T-helper 1 cell treated with Interleukin-12 subunit alpha and Interleukin-12 subunit beta and Interleukin-4 antibody, amounts not matched to agents 30 μg/mL and 1 μg/mL, for 36 hours (primary cell): ENCODE results near the gene LHPP.

Source experiments
- H3K27ac Mint-ChIP-seq: one replicate; pipeline ENCODE4 v1.8.0; 2021; ENCODE audit warnings: mild to moderate bottlenecking, mixed read lengths
- H3K27me3 Mint-ChIP-seq: one replicate; pipeline ENCODE4 v1.8.0; 2021; ENCODE audit warnings: low read depth, mixed read lengths
- H3K36me3 Mint-ChIP-seq: one replicate; pipeline ENCODE4 v1.8.0; 2021; ENCODE audit warnings: low read depth, mixed read lengths
- H3K4me1 Mint-ChIP-seq: one replicate; pipeline ENCODE4 v1.8.0; 2021; ENCODE audit warnings: low read depth, mixed read lengths
- H3K4me3 Mint-ChIP-seq: one replicate; pipeline ENCODE4 v1.8.0; 2021; ENCODE audit warnings: mild to moderate bottlenecking, moderate library complexity, mixed read lengths
- H3K9me3 Mint-ChIP-seq: one replicate; pipeline ENCODE4 v1.8.0; 2021; ENCODE audit warnings: mixed read lengths

LHPP gene

DNA sequence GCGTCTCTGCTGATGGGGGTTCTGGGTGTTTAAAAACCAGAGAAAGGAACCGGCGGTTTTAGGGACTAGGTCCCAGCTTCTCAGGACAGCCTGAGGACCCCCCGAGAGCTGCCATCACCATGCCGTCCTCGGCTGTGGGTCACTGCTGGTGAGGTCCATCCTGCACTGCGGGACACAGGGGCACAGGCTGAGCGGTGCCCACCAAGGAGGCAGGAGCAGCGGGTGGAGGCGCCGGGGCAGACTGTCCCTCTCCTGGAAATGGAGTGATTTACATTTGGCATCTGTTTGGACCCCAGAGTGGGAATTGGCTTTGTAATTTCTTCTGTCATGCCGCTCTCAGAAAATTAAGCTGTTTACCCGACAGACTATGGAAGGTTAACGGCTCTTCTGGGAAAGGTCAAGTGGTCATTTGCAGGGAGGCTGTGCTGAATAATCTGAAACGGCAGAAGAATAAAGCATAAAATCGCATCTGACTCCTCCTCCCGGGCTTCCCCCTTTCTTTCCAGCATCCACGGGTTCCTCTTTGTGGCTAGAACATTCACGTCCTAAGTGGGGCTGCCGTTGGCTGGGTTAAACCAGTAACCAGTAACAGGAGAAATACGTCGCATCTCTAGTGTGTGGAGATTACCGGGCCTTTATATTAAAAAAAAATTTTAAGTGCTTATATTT is 31.7 kb downstream of the LHPP start:
- no peaks in the 10 kb centered on the region for H3K27me3 Mint-ChIP-seq
- H3K9me3 Mint-ChIP-seq, result peaks cover 2% of the 10 kb centered on the region
- no peak overlapping the region for H3K4me3 Mint-ChIP-seq
- peaks cover 9% of the 10 kb centered on the region for H3K4me1 Mint-ChIP-seq
- no peak overlapping the region for H3K27ac Mint-ChIP-seq
- peaks cover 1% of the 10 kb centered on the region for H3K36me3 Mint-ChIP-seq

DNA sequence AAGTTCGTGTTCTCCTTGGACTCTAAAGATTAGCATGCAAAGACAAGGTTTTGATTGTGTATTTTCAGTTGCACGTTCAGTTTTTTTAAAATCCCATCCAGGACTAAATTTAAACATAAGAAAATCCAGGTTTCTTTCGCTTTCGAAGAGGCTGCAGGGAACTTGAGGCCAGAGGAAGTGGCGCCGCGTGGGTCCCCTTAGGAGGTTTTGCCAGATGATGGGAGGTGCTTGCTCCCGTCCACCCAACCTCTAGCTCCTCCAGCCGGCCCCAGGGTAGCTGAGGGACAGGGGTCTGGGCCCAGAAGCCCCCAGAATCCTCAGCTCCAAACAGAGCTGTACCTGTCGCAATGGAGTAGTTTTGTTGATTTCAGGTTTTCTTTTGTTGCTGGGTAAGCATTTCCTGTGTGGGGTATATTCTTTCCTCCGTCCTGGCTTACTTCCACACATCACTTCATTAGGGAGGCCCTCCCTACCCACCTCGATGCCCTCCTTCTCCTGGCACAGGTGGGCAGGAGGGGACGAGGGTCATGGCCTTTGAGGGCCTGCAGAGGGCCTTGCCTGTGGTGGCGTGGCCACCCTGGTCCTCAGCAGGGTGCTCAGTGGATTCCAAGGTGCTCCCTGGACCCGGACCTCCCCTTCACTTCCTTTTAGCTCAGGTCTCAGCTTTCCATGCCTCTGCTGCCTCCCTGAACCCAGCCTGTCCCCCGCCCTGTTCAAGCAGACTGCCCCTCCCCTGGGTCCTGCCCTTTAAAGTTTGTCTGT is 32.6 kb downstream of the LHPP start:
- Mint-ChIP-seq H3K4me1 (peaks cover 9% of the 10 kb centered on the region), H3K27me3 (no peaks in the 10 kb centered on the region), H3K4me3 (peak overlapping the region; percentile 11), H3K9me3 (no peaks in the 10 kb centered on the region), H3K27ac (peak overlapping the region; percentile 80), H3K36me3 (peaks cover 1% of the 10 kb centered on the region)

DNA sequence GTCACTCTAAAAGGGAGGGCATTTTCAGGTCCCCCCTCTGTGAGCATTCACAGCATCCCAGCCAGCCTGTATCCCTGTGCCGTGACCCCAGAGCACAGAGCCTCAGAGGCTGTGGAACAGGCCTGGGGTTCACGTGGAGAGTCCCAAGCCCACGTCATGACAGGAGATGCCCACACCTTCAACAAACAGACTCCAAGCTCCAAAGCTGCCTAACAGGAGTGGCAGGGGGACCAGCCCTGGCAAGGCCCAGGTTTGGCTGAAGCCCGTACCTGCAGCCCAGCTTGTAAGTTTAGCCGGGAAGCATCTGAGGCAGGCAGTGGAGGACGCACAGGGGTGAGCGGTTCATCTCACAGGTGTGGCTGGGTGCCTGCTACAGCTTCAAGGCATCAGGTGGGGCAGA is 33.5 kb downstream of the LHPP start:
- Mint-ChIP-seq H3K9me3 (no peaks in the 10 kb centered on the region), H3K27ac (no peak overlapping the region), H3K4me1 (peaks cover 9% of the 10 kb centered on the region), H3K4me3 (no peak overlapping the region), H3K27me3 (no peaks in the 10 kb centered on the region), H3K36me3 (peaks cover 1% of the 10 kb centered on the region)

DNA sequence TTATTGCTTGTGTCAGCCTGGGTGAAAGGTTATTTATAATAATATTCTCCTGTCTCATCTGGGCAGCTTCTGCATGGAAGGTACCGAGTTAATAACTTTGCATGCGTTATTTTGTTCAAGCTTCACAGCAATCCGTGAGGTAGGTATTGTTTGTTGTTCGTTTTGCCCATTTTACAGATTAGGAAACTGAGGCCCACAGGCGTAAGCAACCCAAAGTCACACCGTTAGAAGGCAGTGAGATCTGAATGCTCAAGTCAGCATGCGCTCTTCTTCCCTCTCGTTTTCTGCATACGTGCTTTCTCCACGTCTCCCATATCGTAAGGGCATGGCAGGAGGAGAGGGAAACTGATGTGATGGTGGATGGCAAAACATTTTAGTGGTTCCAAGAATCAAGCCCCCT is 34.1 kb downstream of the LHPP start:
- no peak overlapping the region for H3K27ac Mint-ChIP-seq
- peaks cover 5% of the 10 kb centered on the region for H3K36me3 Mint-ChIP-seq
- H3K4me3 Mint-ChIP-seq, result no peak overlapping the region
- H3K27me3 Mint-ChIP-seq, result no peaks in the 10 kb centered on the region
- peaks cover 4% of the 10 kb centered on the region for H3K9me3 Mint-ChIP-seq
- peaks cover 9% of the 10 kb centered on the region for H3K4me1 Mint-ChIP-seq

DNA sequence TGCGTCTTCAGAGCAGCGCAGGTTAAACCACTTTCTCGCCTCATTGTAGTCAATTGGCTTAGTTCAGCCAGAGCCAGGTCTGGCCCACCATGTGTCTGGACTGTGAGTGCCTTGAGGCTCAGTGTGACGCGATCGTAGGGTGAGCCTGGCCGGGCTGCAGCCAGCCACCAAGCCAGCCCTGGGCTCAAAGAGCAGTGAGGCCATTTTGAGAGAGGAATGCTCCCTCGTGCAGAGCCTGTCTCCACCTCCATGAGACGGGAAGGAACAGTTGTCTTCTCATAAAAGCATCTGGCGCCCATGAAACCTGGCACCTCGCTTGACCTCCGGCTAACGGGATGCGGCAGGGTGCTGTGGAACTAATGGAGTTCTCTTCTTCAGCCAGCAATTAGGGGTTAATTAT is 34.5 kb downstream of the LHPP start:
- H3K4me1 Mint-ChIP-seq, result peaks cover 9% of the 10 kb centered on the region
- H3K4me3 Mint-ChIP-seq, result no peak overlapping the region
- no peaks in the 10 kb centered on the region for H3K27me3 Mint-ChIP-seq
- H3K27ac Mint-ChIP-seq, result no peak overlapping the region
- peaks cover 8% of the 10 kb centered on the region for H3K9me3 Mint-ChIP-seq
- peaks cover 9% of the 10 kb centered on the region for H3K36me3 Mint-ChIP-seq

DNA sequence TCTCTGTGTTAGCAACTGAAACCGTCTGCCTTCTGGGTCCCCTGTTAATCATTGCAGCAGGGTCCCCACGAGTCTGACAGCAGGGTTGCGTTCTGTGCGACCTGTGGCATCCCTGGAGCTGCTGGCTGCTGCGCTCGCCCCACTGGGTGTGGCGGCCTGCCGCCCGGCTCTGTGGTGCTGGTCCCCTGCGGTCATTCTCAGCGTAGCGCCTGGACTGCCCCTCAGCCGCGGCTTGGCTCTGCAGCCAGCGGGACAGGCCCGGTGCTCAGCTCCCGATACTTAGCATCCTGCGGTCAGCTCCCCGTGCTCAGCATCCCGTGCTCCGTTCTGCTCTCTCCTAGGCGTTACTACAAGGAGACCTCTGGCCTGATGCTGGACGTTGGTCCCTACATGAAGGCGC is 35.0 kb downstream of the LHPP start:
- Mint-ChIP-seq H3K9me3 (peaks cover 9% of the 10 kb centered on the region), H3K4me1 (peaks cover 9% of the 10 kb centered on the region), H3K27me3 (no peaks in the 10 kb centered on the region), H3K36me3 (peaks cover 10% of the 10 kb centered on the region), H3K27ac (no peak overlapping the region), H3K4me3 (no peak overlapping the region)

DNA sequence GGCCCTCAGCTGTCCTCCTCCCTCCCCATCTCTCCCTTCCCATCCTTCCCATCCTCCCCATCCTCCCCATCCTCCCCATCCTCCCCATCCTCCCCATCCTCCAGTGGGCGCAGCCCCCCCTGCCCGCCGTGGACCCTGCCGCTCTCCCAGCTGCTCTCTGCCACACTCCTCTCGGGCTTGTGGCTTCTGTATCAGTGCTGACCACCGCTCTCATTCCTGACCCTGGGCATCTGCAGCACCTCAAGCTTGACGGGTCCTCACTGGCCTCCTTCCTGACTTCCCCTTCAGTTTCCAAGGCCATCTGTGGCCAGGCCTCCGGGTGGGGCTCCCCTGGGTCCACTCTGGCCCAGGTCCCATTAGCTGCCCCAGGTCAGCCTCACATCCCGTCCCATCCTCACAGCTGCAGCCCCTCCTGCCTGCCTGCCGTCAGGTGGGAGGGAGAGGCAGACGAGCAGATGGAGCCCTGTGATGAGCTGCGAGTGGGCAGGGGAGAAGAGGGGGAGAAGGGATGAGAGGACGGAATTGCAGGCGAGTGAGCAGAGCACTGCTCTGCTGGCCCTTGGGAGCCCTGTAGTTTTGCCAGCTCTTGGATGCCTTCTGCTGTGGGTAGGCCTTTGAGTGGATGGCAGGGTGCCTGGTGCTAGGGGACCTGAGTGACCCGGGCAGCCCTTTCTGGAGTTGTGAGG is 35.7 kb downstream of the LHPP start:
- Mint-ChIP-seq H3K27me3 (no peaks in the 10 kb centered on the region), H3K36me3 (peaks cover 10% of the 10 kb centered on the region), H3K4me3 (no peak overlapping the region), H3K4me1 (peaks cover 9% of the 10 kb centered on the region), H3K9me3 (peaks cover 12% of the 10 kb centered on the region), H3K27ac (no peak overlapping the region)

DNA sequence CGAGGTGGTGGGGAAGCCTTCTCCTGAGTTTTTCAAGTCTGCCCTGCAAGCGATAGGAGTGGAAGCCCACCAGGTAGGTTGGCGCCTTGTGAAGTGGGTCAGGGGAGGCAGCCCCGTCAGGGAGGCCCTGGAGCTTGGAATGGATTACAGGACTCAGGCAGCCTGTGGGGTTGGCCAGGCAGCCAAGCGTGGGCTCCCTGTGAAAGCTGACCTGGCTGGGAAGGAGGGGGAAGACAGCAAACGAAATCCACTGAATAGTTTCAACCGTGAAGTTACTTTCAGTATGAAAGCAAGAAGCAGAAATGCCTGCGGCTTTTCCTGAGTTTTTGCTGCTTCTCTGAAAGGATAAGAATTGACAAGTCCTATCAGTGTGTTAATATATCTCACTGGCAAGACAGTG is 36.4 kb downstream of the LHPP start:
- Mint-ChIP-seq H3K4me3 (no peak overlapping the region), H3K36me3 (peaks cover 10% of the 10 kb centered on the region), H3K4me1 (peaks cover 9% of the 10 kb centered on the region), H3K9me3 (peaks cover 12% of the 10 kb centered on the region), H3K27me3 (no peaks in the 10 kb centered on the region), H3K27ac (no peak overlapping the region)

DNA sequence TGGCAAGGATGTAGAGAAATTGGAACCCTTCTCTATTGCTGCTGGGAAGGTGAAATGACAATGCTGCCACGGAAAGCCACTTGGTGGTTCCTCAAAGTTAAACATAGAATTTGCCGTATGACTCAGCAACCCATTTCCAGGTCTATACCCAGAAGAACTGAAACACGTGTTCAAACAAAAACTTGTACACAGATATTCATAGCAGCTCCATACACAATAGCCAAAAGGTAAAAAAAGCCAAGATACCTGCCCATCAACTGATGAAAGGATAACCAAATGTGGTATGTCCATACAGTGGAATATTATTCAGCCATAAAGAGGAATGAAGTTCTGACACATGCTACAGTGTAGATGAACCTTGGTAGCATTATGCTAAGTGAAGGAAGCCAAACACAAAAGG is 39.1 kb downstream of the LHPP start:
- H3K4me3 Mint-ChIP-seq, result no peak overlapping the region
- no peaks in the 10 kb centered on the region for H3K27me3 Mint-ChIP-seq
- peaks cover 10% of the 10 kb centered on the region for H3K36me3 Mint-ChIP-seq
- no peaks in the 10 kb centered on the region for H3K4me1 Mint-ChIP-seq
- H3K9me3 Mint-ChIP-seq, result peaks cover 12% of the 10 kb centered on the region
- no peak overlapping the region for H3K27ac Mint-ChIP-seq

DNA sequence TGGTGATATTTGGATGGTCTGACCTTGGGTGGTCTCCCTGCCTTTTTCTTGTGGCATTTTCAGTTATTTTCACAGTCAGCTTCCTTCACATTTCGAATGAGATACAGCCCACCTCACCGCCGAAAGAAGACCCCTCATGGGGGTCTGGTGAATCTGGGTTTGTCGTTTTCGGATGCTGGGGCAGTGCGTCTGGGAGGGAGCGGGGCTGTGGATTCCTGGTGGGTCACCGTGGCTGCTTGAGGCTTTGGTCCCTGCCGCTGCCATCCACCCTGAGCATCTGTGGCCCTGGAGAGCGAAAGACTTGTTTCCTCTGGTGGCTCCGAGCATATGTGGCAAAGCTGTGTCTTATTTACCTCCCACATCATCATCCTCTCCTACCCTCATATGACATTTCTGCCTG is 43.1 kb downstream of the LHPP start:
- Mint-ChIP-seq H3K4me3 (no peak overlapping the region), H3K27ac (no peak overlapping the region), H3K36me3 (peaks cover 10% of the 10 kb centered on the region), H3K9me3 (peaks cover 12% of the 10 kb centered on the region), H3K27me3 (no peaks in the 10 kb centered on the region), H3K4me1 (no peaks in the 10 kb centered on the region)

DNA sequence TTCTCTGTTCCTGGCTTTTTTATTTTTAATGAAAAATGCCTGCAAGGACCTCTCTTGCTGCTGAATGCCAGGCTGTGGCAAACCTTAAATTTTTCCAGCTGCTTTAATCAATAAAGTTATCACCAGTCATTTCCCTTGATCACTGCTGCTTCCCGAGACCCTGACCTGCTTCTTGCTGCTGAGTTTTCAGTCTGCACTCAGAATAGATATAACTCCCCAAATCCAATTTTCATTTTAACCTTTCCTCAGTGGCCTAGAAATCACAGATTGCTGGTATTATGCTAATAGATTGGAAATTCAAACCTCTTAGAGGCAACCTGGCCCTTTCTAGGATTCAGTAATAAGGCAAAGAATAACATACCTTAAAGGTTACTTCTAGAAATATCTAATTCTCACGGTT is 43.7 kb downstream of the LHPP start:
- Mint-ChIP-seq H3K36me3 (peaks cover 10% of the 10 kb centered on the region), H3K27ac (no peak overlapping the region), H3K4me1 (no peaks in the 10 kb centered on the region), H3K4me3 (no peak overlapping the region), H3K27me3 (no peaks in the 10 kb centered on the region), H3K9me3 (peaks cover 12% of the 10 kb centered on the region)

DNA sequence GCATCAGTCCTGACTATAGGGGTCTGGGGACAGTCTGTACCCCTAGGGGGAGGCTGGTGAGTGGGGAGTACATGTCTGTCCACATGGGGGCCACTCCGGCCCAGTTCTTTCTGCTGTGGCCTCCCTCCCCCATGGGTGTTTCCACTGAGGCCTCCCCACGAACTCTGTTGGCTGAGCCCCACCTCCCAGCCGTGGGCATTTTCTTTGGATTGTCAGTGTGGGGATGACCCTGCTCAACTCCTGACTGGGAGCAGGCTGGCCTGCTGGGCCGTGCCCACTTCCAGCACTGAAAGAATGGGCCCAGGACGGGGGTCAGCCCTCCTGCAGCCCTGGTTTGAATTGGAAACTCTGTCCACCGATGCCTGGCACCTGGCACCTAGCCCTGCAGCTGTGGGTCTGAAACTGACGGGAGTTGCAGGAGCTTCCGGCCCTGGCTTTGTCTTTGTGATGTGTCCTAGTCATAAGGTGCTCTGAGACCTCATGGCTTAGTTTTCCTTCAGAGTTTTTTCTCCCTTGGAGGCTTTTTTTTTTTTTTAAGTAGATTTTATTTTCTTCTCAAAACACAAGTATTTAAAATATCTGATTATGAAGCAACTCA is 46.5 kb downstream of the LHPP start:
- Mint-ChIP-seq H3K36me3 (no peaks in the 10 kb centered on the region), H3K4me1 (peaks cover 3% of the 10 kb centered on the region), H3K27ac (no peak overlapping the region), H3K27me3 (no peaks in the 10 kb centered on the region), H3K9me3 (no peaks in the 10 kb centered on the region), H3K4me3 (no peak overlapping the region)

DNA sequence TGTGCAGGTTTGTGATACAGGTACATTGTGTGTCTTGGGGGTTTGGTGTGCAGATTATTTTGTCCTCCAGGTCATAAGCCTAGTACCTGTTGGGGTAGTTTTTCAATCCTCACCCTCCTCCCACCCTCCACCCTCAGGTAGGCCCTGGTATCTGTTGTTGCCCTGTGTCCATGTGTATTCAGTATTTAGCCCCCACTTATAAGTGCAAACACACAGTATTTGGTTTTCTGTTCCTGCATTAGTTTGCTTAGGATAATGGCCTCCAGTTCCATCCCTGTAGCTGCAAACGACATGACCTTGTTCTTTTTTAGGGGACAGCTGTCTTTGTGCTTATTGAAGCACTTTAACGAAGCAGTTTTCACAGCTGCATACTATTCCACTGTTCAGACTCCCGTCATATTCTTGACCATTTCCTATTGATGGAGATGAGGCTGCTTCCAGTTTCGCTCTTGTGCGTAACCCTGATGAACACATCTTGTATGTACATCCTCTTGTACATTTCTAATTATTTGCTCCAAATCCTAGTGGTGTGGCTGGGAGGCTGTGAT is 47.4 kb downstream of the LHPP start:
- H3K4me3 Mint-ChIP-seq, result no peak overlapping the region
- H3K27ac Mint-ChIP-seq, result no peak overlapping the region
- H3K36me3 Mint-ChIP-seq, result no peaks in the 10 kb centered on the region
- H3K4me1 Mint-ChIP-seq, result peaks cover 3% of the 10 kb centered on the region
- no peaks in the 10 kb centered on the region for H3K9me3 Mint-ChIP-seq
- H3K27me3 Mint-ChIP-seq, result no peaks in the 10 kb centered on the region

DNA sequence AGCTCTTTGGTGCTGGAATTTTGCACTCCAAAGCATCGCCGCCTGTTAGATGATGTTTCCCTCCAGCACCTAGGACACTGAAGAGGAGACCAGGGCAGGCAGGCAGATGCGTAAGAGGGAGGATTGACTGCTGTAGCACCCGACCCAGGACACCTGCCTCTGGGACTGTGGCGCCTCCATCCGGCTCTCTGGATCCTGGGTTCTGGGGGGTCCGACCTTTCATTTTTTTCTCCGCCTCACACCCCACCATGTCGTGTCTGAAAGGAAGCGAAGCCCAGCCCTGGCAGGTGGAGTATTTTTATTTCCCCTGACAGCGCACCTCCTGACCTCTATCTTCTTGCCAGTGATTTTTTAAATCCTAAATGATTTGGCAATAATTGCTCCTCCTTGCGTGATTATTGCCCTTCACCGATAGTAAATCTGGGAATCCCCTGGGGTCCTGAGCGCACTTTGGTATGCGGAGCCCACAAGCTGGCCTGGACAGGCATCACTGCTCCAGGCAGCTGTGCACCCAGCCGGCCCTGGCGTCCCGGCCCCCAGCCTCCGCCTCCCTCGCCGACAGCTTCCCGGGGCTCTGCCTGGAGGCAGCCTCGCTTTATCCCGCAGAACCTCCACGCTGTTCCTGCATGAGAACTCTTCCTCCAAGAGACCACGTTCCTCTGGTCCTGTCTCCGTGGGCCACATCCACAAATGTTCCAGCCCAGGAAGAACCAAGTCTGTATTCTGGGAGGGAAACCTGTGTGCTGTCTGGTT is 48.4 kb downstream of the LHPP start:
- H3K4me1 Mint-ChIP-seq, result peaks cover 3% of the 10 kb centered on the region

More for the DNA sequence above, 48.4 kb downstream of the LHPP start:
- H3K9me3 Mint-ChIP-seq, result no peaks in the 10 kb centered on the region
- H3K27me3 Mint-ChIP-seq, result no peaks in the 10 kb centered on the region
- H3K36me3 Mint-ChIP-seq, result no peaks in the 10 kb centered on the region
- no peak overlapping the region for H3K27ac Mint-ChIP-seq
- no peak overlapping the region for H3K4me3 Mint-ChIP-seq
